Vagina (tissue), 2 donors: Measurements from ENCODE around the gene TYW1.

Experiments
- CTCF ChIP-seq, 3 experiments: fragments of 450-650 bp in 2 of 3; fragments of 200-600 bp in 1 of 3; sonication (generic) in 1 of 3; IDR thresholded peaks; one replicate each; pipeline ENCODE4 v1.5.1; 2017 to 2019; ENCODE audit warnings: antibody characterized with exemption in 3 of 3, mild to moderate bottlenecking in 2 of 3, moderate library complexity in 2 of 3
- POLR2A ChIP-seq, 2 donors: fragments of 450-650 bp; IDR thresholded peaks; one replicate each; pipeline ENCODE4 v1.6.1; 2017; ENCODE audit warnings: antibody characterized with exemption in 2 of 2, mild to moderate bottlenecking in 2 of 2, moderate library complexity in 2 of 2
- POLR2AphosphoS5 ChIP-seq, 2 donors: sonication (generic); formaldehyde crosslinking; IDR thresholded peaks; one replicate each; pipeline ENCODE4 v1.9.0; 2017; ENCODE audit warnings: antibody characterized with exemption in 2 of 2, mild to moderate bottlenecking in 2 of 2, low read depth in 1 of 2; ENCODE audit not compliant: insufficient read depth in 1 of 2

- no peak for TF ChIP-seq CTCF (IDR thresholded peaks at IDR 0.05)
- TF ChIP-seq POLR2A (IDR thresholded peaks at IDR 0.05): no peak
- no peak for TF ChIP-seq POLR2AphosphoS5 (IDR thresholded peaks at IDR 0.05; ENCODE audit: insufficient read depth in 1 of 2, low read depth in 1 of 2)
These were observed 108.7 kb downstream of the TYW1 start for GRCh38 chr7:67105377-67105776.
